Measurements from ENCODE around the gene KIAA0930.

KIAA0930 gene

DNA sequence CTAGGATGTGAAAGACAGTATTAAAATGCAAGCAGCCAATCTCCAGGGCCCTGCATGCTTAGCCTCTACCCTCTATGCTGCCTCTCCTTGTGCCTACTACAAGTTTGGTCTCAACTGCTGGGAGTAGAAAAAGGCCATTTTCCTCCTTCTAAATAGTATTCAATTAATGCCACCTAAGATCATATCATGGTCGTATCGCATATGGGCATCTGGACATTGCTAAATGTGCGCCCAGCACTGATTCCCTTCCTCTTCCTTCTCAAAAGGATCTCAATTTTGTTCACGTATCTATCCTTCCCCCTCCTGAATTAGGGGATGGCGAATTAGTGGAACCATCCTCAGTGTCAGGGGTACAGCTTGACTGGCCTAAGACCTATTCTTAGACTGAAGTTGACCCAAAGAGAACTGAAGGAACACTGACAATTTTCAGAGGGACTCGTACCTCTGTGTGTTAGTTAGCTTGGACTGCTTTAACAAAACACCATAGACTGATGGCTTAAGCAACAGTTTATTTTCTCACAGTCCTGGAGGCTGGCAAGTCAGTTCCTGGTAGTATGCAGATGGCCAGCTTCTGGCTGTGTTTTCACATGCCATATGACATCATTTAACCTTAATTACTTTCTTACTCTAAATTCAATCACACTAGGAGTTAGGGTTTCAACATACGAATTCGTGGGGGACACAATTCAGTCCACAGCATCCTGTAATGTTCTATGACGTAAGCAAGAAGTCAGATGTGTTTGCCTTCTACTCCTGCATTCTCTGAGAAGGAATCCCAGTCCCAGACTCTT is 85.4 kb downstream of the KIAA0930 start:
- DNase-seq (ENCODE audit: extremely low spot score, insufficient read length, low read depth) (no peak), FAIRE-seq (no peak)

DNA sequence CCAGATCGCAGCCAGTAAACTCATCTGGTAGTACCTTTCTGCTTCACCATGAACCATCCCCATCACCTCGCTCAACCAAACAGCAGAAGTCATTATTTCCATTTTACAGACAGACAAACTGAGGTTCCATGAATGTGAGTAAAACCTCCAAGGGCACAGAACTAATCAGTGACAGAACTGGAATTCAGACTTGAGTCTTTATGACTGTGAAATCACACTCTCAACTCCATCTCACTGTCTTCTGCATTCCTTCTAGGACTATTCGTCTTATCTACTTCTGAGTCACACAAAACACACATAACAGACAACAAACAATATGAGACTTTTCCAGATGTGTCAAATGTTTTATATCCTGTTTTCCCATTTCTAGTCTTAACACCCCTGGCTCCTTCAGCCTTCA is 86.3 kb downstream of the KIAA0930 start:
- FAIRE-seq (no peak), DNase-seq (ENCODE audit: extremely low spot score, insufficient read length, low read depth) (no peak)

DNA sequence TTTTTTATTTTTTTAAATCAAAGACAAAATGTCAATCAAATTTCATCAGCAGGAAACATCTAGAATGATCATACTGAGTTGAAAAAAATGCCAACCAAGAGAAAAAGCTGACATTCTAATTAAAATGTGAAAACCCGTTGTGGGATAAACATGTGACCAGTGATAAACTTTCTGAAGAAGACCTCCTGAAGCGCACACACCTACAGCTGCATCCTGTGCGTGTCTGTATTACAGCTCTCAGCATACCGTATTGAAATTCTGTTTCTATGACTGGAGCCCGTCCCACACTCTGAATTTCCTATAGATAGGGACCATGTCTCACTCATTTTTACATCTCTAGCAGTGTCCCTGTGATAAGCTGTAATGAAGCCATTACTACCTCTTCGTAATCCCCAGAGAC is 89.2 kb downstream of the KIAA0930 start:
- DNase-seq (ENCODE audit: extremely low spot score, insufficient read length, low read depth) (no peak), FAIRE-seq (no peak)

DNA sequence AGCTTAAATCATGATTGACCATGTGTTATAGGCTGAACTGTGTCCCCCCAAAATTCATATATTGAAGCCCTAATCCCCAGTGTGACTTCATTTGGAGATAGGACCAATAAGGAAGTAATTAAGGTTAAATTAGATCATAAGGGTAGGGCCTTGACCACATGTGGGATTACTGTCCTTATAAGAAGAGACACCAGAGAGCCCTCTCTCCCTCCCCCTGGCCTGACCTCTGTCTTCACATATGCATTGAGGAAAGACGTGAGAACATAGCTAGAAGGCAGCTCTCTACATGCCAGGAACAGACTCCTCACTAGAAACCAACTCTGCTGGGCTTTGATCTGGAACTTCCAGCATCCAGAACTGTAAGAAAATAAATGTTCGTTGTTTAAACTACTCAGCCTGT is 90.6 kb downstream of the KIAA0930 start:
- FAIRE-seq = no peak
- DNase-seq (ENCODE audit: extremely low spot score, insufficient read length, low read depth) = no peak

DNA sequence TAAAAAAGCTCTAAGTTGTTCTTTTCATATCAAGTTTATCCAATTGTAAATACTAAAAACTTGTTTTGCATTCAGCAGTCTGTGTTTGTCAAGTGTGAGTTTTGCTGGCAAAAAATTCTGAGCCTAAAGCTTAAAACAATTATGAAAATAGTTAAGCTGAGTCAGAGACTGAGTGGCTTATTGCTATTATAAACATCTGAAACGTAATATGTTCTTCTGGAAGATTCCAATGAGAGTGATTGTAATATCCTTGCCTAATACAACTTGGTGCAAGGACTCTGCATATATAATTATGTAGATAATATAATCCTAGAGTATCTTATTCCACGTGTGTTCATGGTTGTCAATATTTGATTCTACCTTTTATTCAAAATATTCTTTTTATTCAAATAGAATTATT is 91.0 kb downstream of the KIAA0930 start:
- FAIRE-seq = no peak

DNA sequence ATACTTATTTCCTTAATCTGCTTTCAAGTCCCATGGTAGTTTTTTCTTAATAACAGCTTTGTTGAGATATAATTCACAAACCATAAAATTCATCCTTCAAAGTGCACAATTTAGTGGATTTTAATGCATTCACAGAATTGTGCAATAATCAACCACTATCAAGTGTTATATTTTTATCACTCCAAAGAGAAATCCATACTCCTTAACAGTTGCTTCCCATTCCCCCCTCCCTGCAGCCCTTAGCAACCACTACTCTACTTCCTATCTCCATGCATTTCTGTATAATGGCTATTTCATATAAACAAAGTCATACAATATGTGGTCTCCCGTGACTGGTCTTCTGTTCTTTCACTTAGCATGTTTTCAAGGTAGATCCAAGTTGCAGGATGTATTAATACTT is 95.8 kb downstream of the KIAA0930 start:
- no peak for DNase-seq (ENCODE audit: extremely low spot score, insufficient read length, low read depth)
- FAIRE-seq = no peak

More for the DNA sequence above, 91.0 kb downstream of the KIAA0930 start:
- DNase-seq (ENCODE audit: extremely low spot score, insufficient read length, low read depth) = no peak

DNA sequence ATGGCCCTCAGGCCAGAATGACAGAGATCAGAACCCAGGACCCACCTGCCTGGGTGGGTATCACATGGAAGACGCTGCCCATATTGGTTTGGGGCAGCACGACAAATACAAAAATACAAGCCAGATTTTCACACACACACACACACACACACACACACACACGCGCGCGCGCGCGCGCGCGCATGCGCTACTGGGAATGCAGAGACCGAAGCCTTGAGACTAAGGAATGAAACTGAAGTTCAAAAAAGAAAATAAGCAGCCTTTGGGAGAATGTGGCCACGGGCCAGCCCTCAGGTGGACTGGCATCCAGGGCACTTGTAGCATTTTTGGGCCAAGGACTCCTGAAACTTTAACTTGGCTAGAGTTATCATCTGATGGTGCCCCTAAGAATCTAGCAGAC is 98.3 kb downstream of the KIAA0930 start:
- no peak for DNase-seq (ENCODE audit: extremely low spot score, insufficient read length, low read depth)
- no peak for FAIRE-seq

Data from GM18507 (cell line).